Activated CD4-positive, alpha-beta memory T cell treated with anti-CD3 and anti-CD28 coated beads for 36 hours (primary cell): ENCODE results near the gene TBC1D8. TPM values are rescaled to one million over a fixed set of nuclear protein-coding genes. Genes with fewer than 3 reads are reported as not detected.

Experiments used
- CTCF ChIA-PET: fragments of 350-600 bp; sonication (Branson Sonifier 250); formaldehyde crosslinking; loops from one replicate; lab custom pipeline; 2021; ENCODE audit warnings: antibody characterized with exemption, inconsistent platforms; lab: Charles Lee
- POLR2A ChIA-PET: fragments of 350-600 bp; sonication (Branson Sonifier 250); formaldehyde crosslinking; loops from one replicate; lab custom pipeline; 2021; ENCODE audit warnings: antibody characterized with exemption; lab: Charles Lee
- DNase-seq: peaks from one replicate; pipeline ENCODE4 v3.0.0-alpha.2; 2020
- H3K27ac Mint-ChIP-seq: one replicate; pipeline ENCODE4 v1.8.0; 2021; ENCODE audit warnings: mixed read lengths
- H3K27me3 Mint-ChIP-seq: one replicate; pipeline ENCODE4 v1.8.0; 2021; ENCODE audit warnings: mixed read lengths
- H3K36me3 Mint-ChIP-seq: one replicate; pipeline ENCODE4 v1.8.0; 2021; ENCODE audit warnings: mixed read lengths
- H3K4me1 Mint-ChIP-seq: one replicate; pipeline ENCODE4 v1.8.0; 2021; ENCODE audit warnings: low read depth, mixed read lengths
- H3K4me3 Mint-ChIP-seq: one replicate; pipeline ENCODE4 v1.8.0; 2021; ENCODE audit warnings: mild to moderate bottlenecking, mixed read lengths
- H3K9me3 Mint-ChIP-seq: one replicate; pipeline ENCODE4 v1.8.0; 2021; ENCODE audit warnings: mixed read lengths
- intact Hi-C: fragments of 100-400 bp; cut with micrococcal nuclease; formaldehyde crosslinking; loops from one replicate; pipeline ENCODE4 v1.15.1; 2023
- total RNA-seq, 2 experiments: library from RNA; stranded (reverse); gene quantifications; one replicate each; pipeline ENCODE4 v1.2.3, GENCODE V29; 2021

Gene TBC1D8
- total RNA-seq, 2 experiments from 2014 or later = 1.5 to 1.6 TPM

DNA sequence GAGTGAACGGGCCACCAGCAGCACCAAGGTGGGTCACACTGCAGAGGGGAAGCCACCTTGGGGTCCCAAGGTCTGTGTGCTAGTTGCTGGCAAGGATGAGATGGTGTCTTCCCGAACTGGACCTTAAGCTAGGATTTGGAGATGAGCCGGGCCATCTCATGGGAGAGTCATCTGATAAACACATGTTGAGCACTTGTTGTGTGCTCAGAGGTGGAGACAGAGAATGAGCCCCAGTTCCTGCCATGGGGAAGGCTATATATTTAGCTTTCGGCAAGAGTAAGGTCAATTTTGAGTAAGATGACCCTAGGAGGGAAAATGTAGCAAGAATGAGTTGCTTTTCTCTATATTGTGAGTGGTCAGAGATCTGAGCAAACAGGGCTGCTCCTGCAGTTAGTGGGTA is 190.5 kb downstream of the TBC1D8 start:
- H3K4me3 Mint-ChIP-seq = no peak overlapping the region
- peaks cover 5% of the 10 kb centered on the region for H3K27me3 Mint-ChIP-seq
- peaks cover 2% of the 10 kb centered on the region for H3K4me1 Mint-ChIP-seq
- POLR2A ChIA-PET = no interaction called here
- no peak overlapping the region for H3K27ac Mint-ChIP-seq
- DNase-seq = no peak
- CTCF ChIA-PET = no interaction called here
- no peaks in the 10 kb centered on the region for H3K9me3 Mint-ChIP-seq
- intact Hi-C loops = no loop called here
- no peaks in the 10 kb centered on the region for H3K36me3 Mint-ChIP-seq

DNA sequence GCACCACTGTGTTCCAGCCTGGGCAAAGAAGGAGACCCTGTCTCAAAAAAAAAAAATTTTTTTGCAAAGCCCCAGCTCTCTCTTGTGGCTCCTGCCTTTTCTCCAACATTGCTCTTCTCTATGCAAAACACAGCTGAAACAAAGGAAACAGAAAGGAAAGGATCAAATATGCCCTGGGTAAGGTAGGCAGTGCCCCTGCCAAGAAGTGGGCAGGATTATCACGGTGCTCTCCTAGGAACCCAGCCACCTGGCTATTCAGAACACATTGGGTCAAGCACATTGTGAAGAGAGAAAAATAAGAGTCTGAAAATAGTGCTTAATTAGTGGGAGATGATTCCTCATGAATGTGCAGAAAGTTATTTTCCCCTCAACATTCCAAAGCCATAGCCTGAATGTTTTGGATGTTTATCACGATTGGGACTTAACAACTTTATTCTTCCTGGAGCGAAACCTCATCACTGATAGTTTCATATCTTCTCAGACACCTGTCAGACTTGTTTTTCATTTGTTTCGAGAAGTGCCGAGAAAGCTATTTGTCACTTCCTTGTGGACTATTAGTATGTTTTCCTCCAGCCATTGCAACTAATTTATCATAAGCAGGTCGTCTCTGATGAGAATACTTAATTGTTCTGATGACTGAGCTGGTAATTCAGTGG is 191.8 kb downstream of the TBC1D8 start:
- Mint-ChIP-seq H3K36me3 (no peaks in the 10 kb centered on the region), H3K9me3 (no peaks in the 10 kb centered on the region), H3K4me3 (no peak overlapping the region), H3K27me3 (peaks cover 5% of the 10 kb centered on the region), H3K4me1 (peaks cover 2% of the 10 kb centered on the region), H3K27ac (no peak overlapping the region)
- ChIA-PET CTCF (no interaction called here), POLR2A (no interaction called here)
- DNase-seq = no peak
- intact Hi-C loops = no loop called here

DNA sequence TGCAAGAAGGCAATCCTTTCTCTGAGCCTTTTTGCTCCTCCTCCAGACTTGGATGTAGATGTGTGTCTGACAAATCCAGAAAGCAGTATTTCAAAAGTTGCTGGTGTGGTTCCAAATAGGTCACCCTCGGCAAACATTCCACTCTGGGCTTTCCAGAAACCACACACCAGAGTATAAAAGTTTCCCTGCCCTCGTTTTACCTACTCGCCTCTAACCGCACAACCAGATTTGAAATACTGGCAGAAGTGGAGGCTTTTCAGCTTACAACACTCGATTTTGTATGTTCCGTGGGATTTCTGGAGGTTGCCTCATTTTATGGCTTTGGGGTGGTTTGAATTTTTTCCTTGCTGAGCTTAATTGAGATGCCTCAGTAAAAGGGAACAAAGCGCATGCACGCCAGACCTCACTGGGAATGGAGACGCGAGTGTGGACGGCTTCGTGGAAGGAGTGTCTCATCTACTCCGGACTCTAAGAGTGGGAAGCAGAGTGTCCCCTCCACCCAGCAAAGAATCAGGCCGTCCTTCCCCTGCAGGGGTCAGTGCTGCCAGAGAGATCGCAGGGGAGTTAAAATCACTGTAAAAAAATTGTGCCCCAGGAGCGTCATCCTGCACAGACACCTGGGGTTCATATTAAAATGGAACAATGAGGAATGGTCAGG is 193.1 kb downstream of the TBC1D8 start:
- ChIA-PET POLR2A (no interaction called here), CTCF (no interaction called here)
- Mint-ChIP-seq H3K36me3 (no peaks in the 10 kb centered on the region), H3K27ac (no peak overlapping the region), H3K4me1 (peaks cover 2% of the 10 kb centered on the region), H3K9me3 (no peaks in the 10 kb centered on the region), H3K27me3 (peaks cover 5% of the 10 kb centered on the region), H3K4me3 (no peak overlapping the region)
- intact Hi-C loops = no loop called here
- DNase-seq = no peak

Other genes starting within 250 kb of the TBC1D8 start
- gene RPL31, start 149.1 kb downstream of the TBC1D8 start, total RNA-seq = 1,000 to 10,000 TPM; 1,809 to 1,825 TPM
- 10 to 100 TPM; 54.6 to 56.2 TPM for gene CNOT11, start 101.5 kb upstream of the TBC1D8 start, total RNA-seq
- gene RNF149, start 157.3 kb upstream of the TBC1D8 start, total RNA-seq = 10 to 100 TPM; 42.1 to 46.9 TPM
- gene CREG2, start 236.1 kb upstream of the TBC1D8 start, total RNA-seq = not detected